GM10248 (cell line): ENCODE data around the gene SSBP3.
A peak's percentile ranks its signal among the peaks of the same experiment; 100 is the strongest.

Source experiments
- CTCF ChIA-PET: fragments of 300-600 bp; sonication (Branson Sonifier 250); formaldehyde crosslinking; extraction: SDS; loops from one replicate; lab custom pipeline; 2021; ENCODE audit warnings: antibody characterized with exemption; lab: Yijun Ruan, JAX
- POLR2A ChIA-PET: fragments of 350-650 bp; sonication (Branson Sonifier 250); formaldehyde crosslinking; extraction: SDS; loops from one replicate; lab custom pipeline; 2020; ENCODE audit warnings: antibody characterized with exemption; lab: Yijun Ruan, JAX
- DNase-seq: peaks from one replicate; pipeline ENCODE4 v3.0.0; 2012; ENCODE audit errors: extremely low spot score
- CTCF ChIP-seq: IDR thresholded peaks from 2 replicates; pipeline ENCODE4 v1.5.1; 2012; ENCODE audit warnings: mild to moderate bottlenecking, low read depth; ENCODE audit errors: extremely low read depth, missing control alignments, control extremely low read depth

The SSBP3 gene

GRCh38 chr1:54314696-54315095, 91.5 kb downstream of the SSBP3 start:
- no peak for TF ChIP-seq CTCF
- ChIA-PET POLR2A (interaction anchor here (0.7 kb wide), 1 partner anchor 9 kb away, joined by 3 read pairs; no protein-coding TSS in a partner anchor), CTCF (interaction anchor here (1.7 kb wide), 1 partner anchor 175 kb away, joined by 5 read pairs; no protein-coding TSS in a partner anchor)
- DNase-seq: no peak

- DNase-seq: no peak
- TF ChIP-seq CTCF: no peak
- POLR2A ChIA-PET: no interaction called here
- CTCF ChIA-PET: no interaction called here
Measured at GRCh38 chr1:54312796-54313316, 93.3 kb downstream of the SSBP3 start.

- POLR2A ChIA-PET: no interaction called here
- no peak for TF ChIP-seq CTCF
- CTCF ChIA-PET: interaction anchor here (0.9 to 1.0 kb wide), 2 partner anchors 9 to 18 kb away, joined by 3 read pairs; no protein-coding TSS in a partner anchor
- no peak for DNase-seq
Measured at GRCh38 chr1:54311506-54311905, 94.7 kb downstream of the SSBP3 start.

- peak; percentile 47 for DNase-seq
- peak; percentile 45 for TF ChIP-seq CTCF
- CTCF ChIA-PET: interaction anchor here (1.0 kb wide), 1 partner anchor 17 kb away, joined by 3 read pairs; no protein-coding TSS in a partner anchor
- POLR2A ChIA-PET: no interaction called here
Measured at GRCh38 chr1:54310439-54311328, 95.5 kb downstream of the SSBP3 start.

GRCh38 chr1:54309631-54310366, 96.4 kb downstream of the SSBP3 start:
- ChIA-PET CTCF (interaction anchor here (0.8 to 1.5 kb wide), 2 partner anchors 10 to 14 kb away, joined by 3 to 6 read pairs; no protein-coding TSS in a partner anchor), POLR2A (no interaction called here)
- DNase-seq: no peak

More at GRCh38 chr1:54309631-54310366, 96.4 kb downstream of the SSBP3 start:
- TF ChIP-seq CTCF: no peak
